ENCODE measurements around the gene LHFPL6. TPM values are rescaled to one million over a fixed set of nuclear protein-coding genes. Genes with fewer than 3 reads are reported as not detected.

LHFPL6 gene
- total and polyA plus RNA-seq, 11 donors: 34.4 to 74.4 (median 53.2) TPM

GRCh38 chr13:39415008-39415802 lies 187.8 kb downstream of the LHFPL6 start:
- intact Hi-C loops (cut with DNase I): loop anchor here (1.0 to 10.0 kb wide), 15 partner anchors 37 to 380 kb away; partner anchors contain the start of genes LHFPL6 (in 4 of the 10), NHLRC3 (in 1 of the 10) and PROSER1 (in 1 of the 10)
- Histone ChIP-seq H3K4me1 (peaks cover 0 to 88% (median 71%) of the 10 kb centered on the region in 12 donors), H3K36me3 (no peaks in the 10 kb centered on the region), H3K4me3 (peak overlapping the region in 7 of 12 donors; percentile 3 to 16 (median 10)), H3K27me3 (no peaks in the 10 kb centered on the region), H3K27ac (peak overlapping the region; percentile 52 to 83 (median 70)), H3K9me3 (no peaks in the 10 kb centered on the region)
- TF ChIP-seq CTCF (IDR thresholded peaks at IDR 0.05): peak; percentile 35 to 75 (median 64)
- no peak for TF ChIP-seq POLR2A (IDR thresholded peaks at IDR 0.05)
- ATAC-seq (peak; percentile 65 to 87 (median 78)), DNase-seq (peak; percentile 65 to 75 (median 68))
- WGBS, 4 donors: 18 to 37% (median 25%) methylated on average over 8 of the region's 8 CpGs

DNA sequence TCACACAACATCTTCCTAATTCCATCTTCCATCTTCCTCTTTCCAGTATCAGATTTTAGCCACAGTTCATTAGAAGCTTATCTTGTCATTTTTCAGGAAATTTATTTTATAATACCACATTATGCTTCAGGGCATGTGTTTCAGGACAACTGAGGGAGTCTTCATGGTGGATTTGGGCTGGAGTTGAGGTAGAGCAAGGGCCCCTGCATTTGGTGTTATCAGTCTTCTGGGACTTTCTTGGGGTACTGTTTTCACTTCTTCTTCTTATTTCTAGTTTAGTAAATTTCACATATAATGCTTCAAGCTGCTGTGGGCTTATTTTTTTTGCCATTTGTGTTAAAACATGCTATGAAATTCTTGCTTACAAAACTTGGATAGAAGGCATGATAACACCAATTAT lies 188.7 kb downstream of the LHFPL6 start:
- Histone ChIP-seq H3K27ac (peak overlapping the region; percentile 52 to 83 (median 69)), H3K4me1 (peaks cover 0 to 94% (median 77%) of the 10 kb centered on the region in 12 donors), H3K4me3 (no peak overlapping the region), H3K27me3 (no peaks in the 10 kb centered on the region), H3K36me3 (no peaks in the 10 kb centered on the region), H3K9me3 (no peaks in the 10 kb centered on the region)
- intact Hi-C loops (cut with DNase I): loop anchor here (1.0 to 10.0 kb wide), 16 partner anchors 38 to 380 kb away; partner anchors contain the start of genes LHFPL6 (in 4 of the 10), NHLRC3 (in 1 of the 10) and PROSER1 (in 1 of the 10)
- ATAC-seq (no peak), DNase-seq (no peak)
- no peak for TF ChIP-seq CTCF (IDR thresholded peaks at IDR 0.05)
- no peak for TF ChIP-seq POLR2A (IDR thresholded peaks at IDR 0.05)

GRCh38 chr13:39411511-39411910 lies 191.5 kb downstream of the LHFPL6 start:
- DNase-seq (no peak), ATAC-seq (no peak)
- no peak for TF ChIP-seq POLR2A (IDR thresholded peaks at IDR 0.05)
- no peak for TF ChIP-seq CTCF (IDR thresholded peaks at IDR 0.05)
- peaks cover 0 to 91% (median 74%) of the 10 kb centered on the region in 12 donors for H3K4me1 ChIP-seq
- WGBS, 4 donors: 69 to 80% (median 74%) methylated on average over 3 of the region's 3 CpGs
- no peaks in the 10 kb centered on the region for H3K9me3 ChIP-seq
- intact Hi-C loops (cut with DNase I): loop anchor here in 8 of 10 donors (5.0 to 10.0 kb wide), 12 partner anchors 73 to 377 kb away; partner anchors contain the start of genes LHFPL6 (in 1 of the 8), NHLRC3 (in 1 of the 8) and PROSER1 (in 1 of the 8)
- H3K27me3 ChIP-seq: no peaks in the 10 kb centered on the region
- no peaks in the 10 kb centered on the region for H3K36me3 ChIP-seq
- peak overlapping the region in 3 of 12 donors; percentile 11 to 55 (median 25) for H3K27ac ChIP-seq
- H3K4me3 ChIP-seq: no peak overlapping the region

- H3K27ac ChIP-seq: peak overlapping the region in 7 of 12 donors; percentile 1 to 55 (median 16)
Measured at GRCh38 chr13:39410964-39411363, 192.0 kb downstream of the LHFPL6 start.

More at GRCh38 chr13:39410964-39411363, 192.0 kb downstream of the LHFPL6 start:
- H3K27me3 ChIP-seq: no peaks in the 10 kb centered on the region
- 82 to 89% (median 82%) methylated on average over 5 of the region's 5 CpGs for WGBS, 4 donors
- H3K4me1 ChIP-seq: peaks cover 0 to 88% (median 69%) of the 10 kb centered on the region in 12 donors
- no peak for TF ChIP-seq CTCF (IDR thresholded peaks at IDR 0.05)
- no peak for TF ChIP-seq POLR2A (IDR thresholded peaks at IDR 0.05)
- ATAC-seq (no peak), DNase-seq (no peak)
- H3K9me3 ChIP-seq: no peaks in the 10 kb centered on the region
- no peak overlapping the region for H3K4me3 ChIP-seq
- intact Hi-C loops (cut with DNase I): loop anchor here in 8 of 10 donors (5.0 to 10.0 kb wide), 12 partner anchors 74 to 376 kb away; partner anchors contain the start of genes LHFPL6 (in 1 of the 8), NHLRC3 (in 1 of the 8) and PROSER1 (in 1 of the 8)
- H3K36me3 ChIP-seq: no peaks in the 10 kb centered on the region
